Activated effector memory CD4-positive, alpha-beta T cell treated with Interleukin-2 at 50 U/mL for 16 hours (primary cell): ENCODE data around the gene P3H1.
"Not testable (repeated sequence)": the region's sequence is repeated elsewhere in the genome, so short reads cannot be mapped to it uniquely, and the experiment has no call there.

ENCODE experiments used
- DNase-seq: peaks from one replicate; pipeline ENCODE4 v3.0.0-alpha.2; 2020

Gene P3H1

DNA sequence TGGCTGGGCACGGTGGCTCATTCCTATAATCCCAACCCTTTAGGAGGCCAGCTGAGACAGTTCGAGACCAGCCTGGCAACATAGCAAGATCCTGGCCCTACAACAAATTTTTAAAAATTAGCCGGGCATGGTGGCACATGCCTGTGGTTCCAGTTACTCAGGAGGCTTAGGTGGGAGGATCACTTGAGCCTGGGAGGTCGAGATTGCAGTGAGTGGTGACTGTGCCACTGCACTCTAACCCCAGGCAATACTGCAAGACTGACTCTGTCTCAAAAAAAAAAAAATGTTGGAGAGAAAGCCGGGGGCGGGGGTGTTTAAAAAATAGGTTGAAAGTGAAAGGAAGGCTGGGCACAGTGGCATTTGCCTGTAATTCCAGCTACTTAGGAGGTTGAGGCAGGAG is 43.3 kb downstream of the P3H1 start:
- no peak for DNase-seq

DNA sequence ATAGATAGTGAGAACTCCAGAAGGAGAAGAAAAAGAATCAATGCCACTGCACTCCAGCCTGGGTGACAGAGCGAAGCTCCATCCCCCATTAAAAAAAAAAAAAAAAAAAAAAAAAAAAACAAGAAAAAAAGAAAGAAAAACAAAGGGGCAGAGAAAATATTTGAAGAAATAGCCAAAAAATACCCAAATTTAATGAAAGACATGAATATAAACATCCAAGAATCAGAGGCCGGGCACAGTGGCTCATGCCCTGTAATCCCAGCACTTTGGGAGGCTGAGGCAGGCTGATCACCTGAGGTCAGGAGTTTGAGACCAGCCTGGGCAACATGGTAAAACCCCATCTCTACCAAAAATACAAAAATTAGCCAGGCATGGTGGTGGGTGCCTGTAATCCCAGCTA is 44.4 kb downstream of the P3H1 start:
- DNase-seq = not testable (repeated sequence)

DNA sequence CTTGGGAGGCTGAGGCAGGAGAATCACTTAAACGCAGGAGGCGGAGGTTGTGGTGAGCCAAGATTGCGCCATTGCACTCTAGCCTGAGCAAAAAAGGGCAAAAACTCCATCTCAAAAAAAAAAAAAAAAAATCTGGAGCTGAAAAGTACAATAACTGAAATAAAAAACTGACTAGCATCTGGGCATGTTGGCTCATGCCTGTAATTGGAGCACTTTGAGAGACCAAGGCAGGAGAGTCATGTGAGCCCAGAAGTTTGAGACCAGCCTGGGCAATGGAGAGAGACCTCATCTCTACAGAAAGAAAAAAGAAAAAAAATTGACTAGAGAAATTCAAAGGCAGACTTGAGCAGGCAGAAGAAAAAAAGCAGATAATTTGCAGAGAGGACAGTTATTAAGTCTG is 44.9 kb downstream of the P3H1 start:
- DNase-seq = no peak

DNA sequence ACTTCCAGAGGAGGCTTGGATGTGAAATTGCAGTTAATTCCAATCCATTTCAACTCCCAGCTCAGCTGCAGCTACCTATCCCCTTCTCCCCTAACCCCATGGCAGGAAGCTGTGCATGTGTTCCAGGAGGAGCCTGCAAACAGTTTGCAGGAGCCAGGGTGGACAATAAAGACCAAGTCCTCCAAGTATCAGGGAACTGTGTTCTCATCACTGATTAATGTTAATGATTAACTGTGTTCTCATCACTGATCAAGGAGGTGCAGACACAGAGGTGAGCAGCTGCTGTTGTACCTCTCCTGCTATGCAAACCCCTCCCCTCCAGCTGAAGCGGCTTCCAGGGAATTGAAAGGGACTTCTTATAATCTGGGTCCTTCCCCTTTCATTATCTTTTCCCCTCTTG is 46.0 kb downstream of the P3H1 start:
- DNase-seq = no peak

DNA sequence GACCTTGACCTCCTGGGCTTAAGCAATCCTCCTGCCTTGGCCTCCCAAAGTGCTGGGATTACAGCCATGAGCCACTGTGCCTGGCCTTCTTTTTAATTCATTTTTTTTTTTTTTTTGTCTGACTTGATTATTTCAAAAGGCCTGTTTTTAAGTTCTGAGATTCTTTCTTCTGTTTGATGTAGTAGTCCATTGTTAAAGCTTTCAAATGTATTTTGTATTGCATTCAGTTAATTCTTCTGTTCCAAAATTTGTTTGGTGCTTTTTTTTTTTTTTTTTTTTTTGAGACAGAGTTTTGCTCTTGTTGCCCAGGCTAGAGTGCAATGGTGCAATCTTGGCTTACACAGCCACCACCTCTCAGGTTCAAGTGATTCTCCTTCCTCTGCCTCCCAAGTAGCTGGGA is 52.4 kb downstream of the P3H1 start:
- not testable (repeated sequence) for DNase-seq

DNA sequence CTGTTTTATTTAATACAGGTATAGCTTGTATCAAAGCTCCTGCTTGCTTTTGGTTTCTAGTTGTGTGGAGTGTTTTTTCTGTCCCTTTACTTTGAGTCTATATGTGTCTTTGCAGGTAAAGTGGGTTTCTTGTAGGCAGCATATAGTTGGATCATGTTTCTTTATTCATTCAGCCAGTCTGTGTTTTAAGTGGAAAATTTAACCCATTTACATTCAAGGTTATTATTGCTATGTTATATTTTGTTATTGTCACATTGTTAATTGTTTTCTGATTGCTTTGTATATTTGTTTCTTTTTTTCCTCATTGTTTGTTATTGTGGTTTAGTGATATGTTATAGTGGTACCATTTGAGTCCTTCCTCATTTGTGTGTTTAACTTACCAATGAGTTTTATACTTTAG is 53.5 kb downstream of the P3H1 start:
- DNase-seq = no peak

DNA sequence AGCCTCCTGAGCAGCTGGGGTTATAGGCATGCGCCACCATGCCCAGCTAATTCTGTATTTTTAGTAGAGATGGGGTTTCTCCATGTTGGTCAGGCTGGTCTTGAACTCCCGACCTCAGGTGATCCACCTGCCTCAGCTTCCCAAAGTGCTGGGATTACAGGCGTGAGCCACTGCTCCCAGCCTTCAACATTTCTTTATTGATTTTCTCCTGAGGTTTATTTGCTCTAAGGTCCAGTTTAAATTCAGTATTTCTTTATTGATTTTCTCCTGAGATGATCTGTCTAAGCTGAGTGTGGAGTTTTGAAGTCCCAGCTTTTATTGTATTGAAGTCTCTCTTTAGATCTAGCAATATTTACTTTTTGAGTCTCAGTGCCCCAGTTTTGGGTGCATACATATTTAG is 54.0 kb downstream of the P3H1 start:
- DNase-seq = not testable (repeated sequence)

DNA sequence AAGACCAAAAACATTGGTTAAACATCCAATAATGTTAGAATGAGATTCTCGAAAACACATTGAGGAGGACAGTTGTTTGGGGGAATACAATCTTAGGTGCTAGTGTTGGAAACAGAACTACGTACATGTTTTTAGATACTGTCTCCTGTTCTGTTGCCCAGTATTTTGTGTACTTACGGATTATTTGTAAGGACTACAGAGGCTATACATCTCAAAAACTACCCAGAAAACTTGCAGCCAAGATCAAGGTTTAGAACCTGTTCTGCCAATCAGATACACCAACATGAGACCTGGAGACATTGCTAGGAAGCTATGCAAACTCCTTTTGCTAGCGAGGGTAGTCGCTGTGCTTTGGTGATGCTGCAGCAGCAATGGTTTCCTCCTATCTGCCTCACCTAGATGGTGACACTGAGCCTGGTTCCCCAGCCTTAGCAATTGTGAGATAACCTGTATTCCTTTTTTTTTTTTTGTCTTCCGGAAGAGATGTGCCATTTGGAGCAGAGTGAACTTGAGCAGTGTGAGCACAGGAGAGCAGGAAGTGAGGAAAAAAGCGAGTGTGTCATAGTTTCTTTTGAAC is 62.9 kb downstream of the P3H1 start:
- no peak for DNase-seq

DNA sequence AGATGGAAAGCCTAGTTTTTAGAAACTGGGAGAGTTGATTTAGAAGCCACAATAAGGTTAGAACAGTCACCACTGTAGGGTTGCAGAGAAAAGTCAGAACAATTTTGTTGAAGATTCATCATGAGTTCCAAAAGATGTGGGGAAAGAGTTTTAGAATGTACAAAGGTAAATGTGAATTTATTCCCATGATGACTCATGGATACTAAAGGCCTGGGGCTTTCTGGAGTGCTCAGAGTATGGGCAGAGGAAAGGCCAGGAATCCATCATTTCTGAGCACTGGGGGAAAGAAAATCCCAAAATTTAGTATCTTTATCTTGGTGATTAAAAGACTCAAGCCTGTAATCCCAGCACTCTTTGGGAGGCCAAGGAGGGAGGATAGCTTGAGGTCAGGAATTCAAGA is 66.8 kb downstream of the P3H1 start:
- DNase-seq = no peak

DNA sequence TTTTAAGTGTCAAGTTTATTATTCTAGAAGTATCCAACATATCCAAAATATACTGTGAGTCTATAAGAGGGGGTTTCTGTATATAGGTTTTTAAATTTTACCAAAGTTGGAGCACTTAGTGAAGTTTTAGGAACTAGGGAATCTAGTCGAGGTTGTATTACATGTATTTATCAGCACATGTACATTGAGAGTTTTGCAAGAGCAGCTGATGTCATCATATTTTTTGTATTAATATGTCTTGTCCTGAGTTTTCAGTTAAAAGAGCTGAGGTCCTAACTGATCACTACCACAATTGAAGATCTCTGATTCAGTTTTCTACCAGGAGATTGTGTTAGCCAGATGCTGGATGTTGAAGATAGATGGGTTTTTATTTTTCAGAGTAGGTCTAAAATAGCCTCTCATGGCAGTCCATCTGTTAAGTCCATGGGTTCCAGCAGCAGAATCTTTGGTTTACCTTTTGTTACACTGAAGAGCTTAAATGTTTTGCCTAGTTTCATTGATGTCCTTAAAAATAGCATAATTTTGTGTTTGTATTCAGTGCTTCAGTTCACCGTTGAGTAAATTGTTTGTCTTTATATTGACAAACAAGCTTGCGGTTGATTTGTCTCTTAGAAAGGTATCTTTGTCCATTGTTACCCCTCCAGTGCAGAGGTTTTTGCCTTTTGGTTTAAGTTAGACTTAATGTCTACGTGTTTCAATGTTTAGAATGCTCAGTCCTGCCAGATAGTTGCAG is 68.6 kb downstream of the P3H1 start:
- no peak for DNase-seq
